ENCODE measurements around the gene OR5H1.

- TF ChIP-seq, protein P1, sequence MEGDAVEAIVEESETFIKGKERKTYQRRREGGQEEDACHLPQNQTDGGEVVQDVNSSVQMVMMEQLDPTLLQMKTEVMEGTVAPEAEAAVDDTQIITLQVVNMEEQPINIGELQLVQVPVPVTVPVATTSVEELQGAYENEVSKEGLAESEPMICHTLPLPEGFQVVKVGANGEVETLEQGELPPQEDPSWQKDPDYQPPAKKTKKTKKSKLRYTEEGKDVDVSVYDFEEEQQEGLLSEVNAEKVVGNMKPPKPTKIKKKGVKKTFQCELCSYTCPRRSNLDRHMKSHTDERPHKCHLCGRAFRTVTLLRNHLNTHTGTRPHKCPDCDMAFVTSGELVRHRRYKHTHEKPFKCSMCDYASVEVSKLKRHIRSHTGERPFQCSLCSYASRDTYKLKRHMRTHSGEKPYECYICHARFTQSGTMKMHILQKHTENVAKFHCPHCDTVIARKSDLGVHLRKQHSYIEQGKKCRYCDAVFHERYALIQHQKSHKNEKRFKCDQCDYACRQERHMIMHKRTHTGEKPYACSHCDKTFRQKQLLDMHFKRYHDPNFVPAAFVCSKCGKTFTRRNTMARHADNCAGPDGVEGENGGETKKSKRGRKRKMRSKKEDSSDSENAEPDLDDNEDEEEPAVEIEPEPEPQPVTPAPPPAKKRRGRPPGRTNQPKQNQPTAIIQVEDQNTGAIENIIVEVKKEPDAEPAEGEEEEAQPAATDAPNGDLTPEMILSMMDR (IDR thresholded peaks at IDR 0.05; ENCODE audit: poor library complexity): no peak
- TF ChIP-seq EZH2 (IDR thresholded peaks at IDR 0.05; ENCODE audit: borderline replicate concordance) (no peak), EZH2phosphoT487 (IDR thresholded peaks at IDR 0.05; ENCODE audit: low read depth, severe bottlenecking, unreplicated experiment) (no peak)
Observed at GRCh38 chr3:98151241-98151640, 20.7 kb downstream of the OR5H1 start.

All from hepatocyte (in vitro differentiated cells).